ENCODE measurements around the gene PGF.

The PGF gene

DNA sequence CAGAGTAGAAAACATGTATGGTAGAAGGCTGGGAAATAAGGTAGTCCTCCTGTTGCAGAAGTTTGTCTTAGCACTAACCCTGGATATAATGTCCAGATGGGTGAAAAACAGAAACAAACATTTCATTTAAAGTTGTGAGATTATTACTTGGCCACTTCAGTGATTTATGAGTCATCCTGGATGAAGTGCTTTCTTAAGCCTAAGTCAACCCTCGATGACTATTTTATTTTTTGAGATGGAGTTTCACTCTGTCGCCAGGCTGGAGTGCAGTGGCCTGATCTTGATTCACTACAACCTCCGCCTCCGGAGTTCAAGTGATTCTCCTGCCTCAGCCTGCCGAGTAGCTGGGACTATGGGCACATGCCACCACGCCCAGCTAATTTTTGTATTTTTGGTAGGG is 63.5 kb downstream of the PGF start:
- no peak for DNase-seq
